ENCODE data around the gene LRRC38.

The LRRC38 gene

GRCh38 chr1:13512472-13512871, 1.3 kb downstream of the LRRC38 start:
- no peak for TF ChIP-seq SIN3A (IDR thresholded peaks at IDR 0.05; ENCODE audit: borderline replicate concordance, insufficient read depth, low read length)
- no peak for TF ChIP-seq POLR2AphosphoS5 (IDR thresholded peaks at IDR 0.05; ENCODE audit: low read depth, low read length)
- TF ChIP-seq FOXP2 (optimal IDR thresholded peaks at IDR 0.05; ENCODE audit: borderline replicate concordance, extremely low read depth, extremely low read length, insufficient read depth), result no peak
- no peak for TF ChIP-seq TAF1 (IDR thresholded peaks at IDR 0.05; ENCODE audit: borderline replicate concordance, insufficient read depth, low read length)
- TF ChIP-seq REST (IDR thresholded peaks at IDR 0.05; ENCODE audit: insufficient read depth in 1 of 2, low read depth in 2 of 2, low read length in 2 of 2), result no peak

GRCh38 chr1:13510499-13510898, 3.3 kb downstream of the LRRC38 start:
- TF ChIP-seq SIN3A (IDR thresholded peaks at IDR 0.05; ENCODE audit: borderline replicate concordance, insufficient read depth, low read length) (no peak), TAF1 (IDR thresholded peaks at IDR 0.05; ENCODE audit: borderline replicate concordance, insufficient read depth, low read length) (no peak), REST (IDR thresholded peaks at IDR 0.05; ENCODE audit: insufficient read depth in 1 of 2, low read depth in 2 of 2, low read length in 2 of 2) (no peak), POLR2AphosphoS5 (IDR thresholded peaks at IDR 0.05; ENCODE audit: low read depth, low read length) (no peak), FOXP2 (optimal IDR thresholded peaks at IDR 0.05; ENCODE audit: borderline replicate concordance, extremely low read depth, extremely low read length, insufficient read depth) (no peak)

GRCh38 chr1:13507075-13507474, 6.7 kb downstream of the LRRC38 start:
- no peak for TF ChIP-seq REST (IDR thresholded peaks at IDR 0.05; ENCODE audit: insufficient read depth in 1 of 2, low read depth in 2 of 2, low read length in 2 of 2)
- no peak for TF ChIP-seq TAF1 (IDR thresholded peaks at IDR 0.05; ENCODE audit: borderline replicate concordance, insufficient read depth, low read length)
- no peak for TF ChIP-seq FOXP2 (optimal IDR thresholded peaks at IDR 0.05; ENCODE audit: borderline replicate concordance, extremely low read depth, extremely low read length, insufficient read depth)
- no peak for TF ChIP-seq SIN3A (IDR thresholded peaks at IDR 0.05; ENCODE audit: borderline replicate concordance, insufficient read depth, low read length)
- TF ChIP-seq POLR2AphosphoS5 (IDR thresholded peaks at IDR 0.05; ENCODE audit: low read depth, low read length), result no peak

DNA sequence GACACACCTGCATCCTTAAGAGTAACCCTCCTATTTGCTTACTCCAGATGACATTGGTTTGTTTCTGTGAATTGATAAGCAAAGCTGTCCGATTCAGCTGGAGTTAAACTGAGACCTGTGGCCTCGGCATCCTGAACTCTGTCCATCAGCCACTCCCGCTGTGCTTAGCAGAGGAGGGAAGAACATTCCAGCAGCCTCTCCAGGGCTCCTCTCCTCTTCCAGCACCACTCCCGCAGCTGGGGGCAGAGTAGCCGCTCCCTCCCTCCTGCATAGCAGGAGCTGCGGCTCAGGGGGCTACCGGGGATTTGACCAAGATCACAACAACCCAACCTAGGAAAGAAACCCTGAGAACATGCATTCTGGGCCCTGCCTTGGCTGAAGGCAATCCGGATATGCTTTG, 8.8 kb downstream of the LRRC38 start:
- TF ChIP-seq SIN3A (IDR thresholded peaks at IDR 0.05; ENCODE audit: borderline replicate concordance, insufficient read depth, low read length), result no peak

DNA sequence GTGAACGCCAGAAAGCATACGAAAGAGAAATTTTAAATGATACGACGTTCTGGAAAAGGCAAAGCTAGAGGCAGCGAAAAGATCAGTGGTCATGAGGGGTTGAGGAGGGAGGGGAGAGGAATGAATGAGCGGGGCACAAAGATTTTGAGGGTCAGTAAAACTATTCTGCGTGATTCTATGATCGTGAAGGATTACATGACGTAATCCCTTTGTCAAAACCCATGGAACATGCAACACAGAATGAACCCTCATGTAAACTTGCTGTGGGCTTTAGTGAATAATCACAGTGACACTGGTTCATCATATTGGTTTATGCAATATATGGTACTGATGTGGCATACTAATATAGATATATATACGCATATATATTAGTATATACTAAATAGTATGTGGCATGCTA, 13.0 kb downstream of the LRRC38 start:
- TF ChIP-seq FOXP2 (optimal IDR thresholded peaks at IDR 0.05; ENCODE audit: borderline replicate concordance, extremely low read depth, extremely low read length, insufficient read depth) (no peak), TAF1 (IDR thresholded peaks at IDR 0.05; ENCODE audit: borderline replicate concordance, insufficient read depth, low read length) (no peak), REST (IDR thresholded peaks at IDR 0.05; ENCODE audit: insufficient read depth in 1 of 2, low read depth in 2 of 2, low read length in 2 of 2) (no peak), SIN3A (IDR thresholded peaks at IDR 0.05; ENCODE audit: borderline replicate concordance, insufficient read depth, low read length) (no peak), POLR2AphosphoS5 (IDR thresholded peaks at IDR 0.05; ENCODE audit: low read depth, low read length) (no peak)
